Endothelial cell (in vitro differentiated cells): ENCODE measurements around the gene SDHC. TPM values are rescaled to one million over a fixed set of nuclear protein-coding genes. Genes with fewer than 3 reads are reported as not detected.
"Not testable (repeated sequence)": the region's sequence is repeated elsewhere in the genome, so short reads cannot be mapped to it uniquely, and the experiment has no call there.

Experiments used
- DNase-seq: peaks from one replicate; pipeline ENCODE4 v3.0.0; 2021; ENCODE audit warnings: low spot score
- H3K27ac Mint-ChIP-seq: one replicate; pipeline ENCODE4 v1.8.0; 2021; ENCODE audit warnings: mixed read lengths, inconsistent platforms; ENCODE audit not compliant: unreplicated experiment
- H3K27me3 Mint-ChIP-seq: one replicate; pipeline ENCODE4 v1.8.0; 2021; ENCODE audit warnings: mild to moderate bottlenecking, moderate library complexity, mixed read lengths, inconsistent platforms; ENCODE audit not compliant: unreplicated experiment
- H3K36me3 Mint-ChIP-seq: one replicate; pipeline ENCODE4 v1.8.0; 2021; ENCODE audit warnings: mild to moderate bottlenecking, low read depth, mixed read lengths, inconsistent platforms; ENCODE audit not compliant: unreplicated experiment
- H3K4me1 Mint-ChIP-seq: one replicate; pipeline ENCODE4 v1.8.0; 2021; ENCODE audit warnings: mild to moderate bottlenecking, mixed read lengths, inconsistent platforms; ENCODE audit not compliant: unreplicated experiment
- H3K4me3 Mint-ChIP-seq: one replicate; pipeline ENCODE4 v1.8.0; 2021; ENCODE audit warnings: mild to moderate bottlenecking, mixed read lengths, inconsistent platforms; ENCODE audit not compliant: unreplicated experiment
- H3K9me3 Mint-ChIP-seq: one replicate; pipeline ENCODE4 v1.8.0; 2021; ENCODE audit warnings: mixed read lengths, inconsistent platforms; ENCODE audit not compliant: unreplicated experiment
- total RNA-seq: library from RNA; stranded (reverse); fragmentation: NEBNext Ultra II Directional; extraction: Animal tissue kit (Norgen Biotek cat#: 25700); gene quantifications from one replicate; pipeline ENCODE4 v1.2.1, GENCODE V29; 2021; ENCODE audit not compliant: unreplicated experiment
- TF ChIP-seq, protein P1 (sequence below): fragments of 200-600 bp; sonication (generic); IDR thresholded peaks from one replicate; pipeline ENCODE4 v1.5.0; 2021; ENCODE audit warnings: antibody characterized with exemption; ENCODE audit not compliant: unreplicated experiment

Gene SDHC
- total RNA-seq, 1 donor from 2014 or later: 180 TPM

DNA sequence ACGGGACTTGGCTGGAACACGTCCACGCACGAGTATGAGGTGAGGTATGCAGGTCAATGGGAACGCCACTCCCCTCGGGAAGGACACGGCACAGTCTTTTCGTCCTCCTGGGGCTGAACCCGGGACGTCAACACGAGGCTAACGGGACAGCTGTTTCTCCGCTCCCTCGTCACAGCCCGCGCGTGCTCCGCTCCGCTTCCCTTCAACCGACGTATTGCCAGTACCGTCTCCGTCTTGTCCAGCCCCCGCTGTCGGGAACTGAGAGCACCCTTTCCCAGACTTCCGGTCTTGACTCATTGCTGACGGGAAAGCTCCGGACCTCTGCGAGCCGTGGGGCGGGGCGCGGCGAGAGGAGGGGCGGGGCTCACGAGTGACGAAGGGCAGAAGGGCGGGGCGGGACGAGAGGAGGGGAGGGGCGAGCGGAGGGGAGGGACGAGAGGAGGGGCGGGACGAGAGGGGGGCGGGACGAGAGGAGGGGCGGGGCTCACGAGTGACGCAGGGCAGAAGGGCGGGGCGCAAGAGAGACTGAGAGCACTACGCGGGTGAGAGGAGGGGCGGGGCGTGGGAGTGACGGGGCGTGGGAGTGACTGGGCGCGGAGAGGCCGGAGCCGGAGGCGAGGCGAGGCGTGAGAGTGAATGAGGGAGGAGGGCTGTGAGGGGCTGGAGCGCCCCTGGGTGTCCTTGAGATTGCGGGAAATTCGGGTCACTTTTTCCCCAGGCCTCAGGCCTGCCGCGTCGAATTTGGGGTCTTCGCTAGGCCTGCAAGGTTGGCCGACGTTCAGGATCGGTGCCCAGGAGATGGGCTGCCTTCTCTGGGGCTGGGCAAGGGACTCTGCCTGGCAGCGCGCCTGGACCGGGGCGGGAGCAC, 75.7 kb downstream of the SDHC start:
- H3K27ac Mint-ChIP-seq: peak overlapping the region; percentile 97
- TF ChIP-seq, protein P1, sequence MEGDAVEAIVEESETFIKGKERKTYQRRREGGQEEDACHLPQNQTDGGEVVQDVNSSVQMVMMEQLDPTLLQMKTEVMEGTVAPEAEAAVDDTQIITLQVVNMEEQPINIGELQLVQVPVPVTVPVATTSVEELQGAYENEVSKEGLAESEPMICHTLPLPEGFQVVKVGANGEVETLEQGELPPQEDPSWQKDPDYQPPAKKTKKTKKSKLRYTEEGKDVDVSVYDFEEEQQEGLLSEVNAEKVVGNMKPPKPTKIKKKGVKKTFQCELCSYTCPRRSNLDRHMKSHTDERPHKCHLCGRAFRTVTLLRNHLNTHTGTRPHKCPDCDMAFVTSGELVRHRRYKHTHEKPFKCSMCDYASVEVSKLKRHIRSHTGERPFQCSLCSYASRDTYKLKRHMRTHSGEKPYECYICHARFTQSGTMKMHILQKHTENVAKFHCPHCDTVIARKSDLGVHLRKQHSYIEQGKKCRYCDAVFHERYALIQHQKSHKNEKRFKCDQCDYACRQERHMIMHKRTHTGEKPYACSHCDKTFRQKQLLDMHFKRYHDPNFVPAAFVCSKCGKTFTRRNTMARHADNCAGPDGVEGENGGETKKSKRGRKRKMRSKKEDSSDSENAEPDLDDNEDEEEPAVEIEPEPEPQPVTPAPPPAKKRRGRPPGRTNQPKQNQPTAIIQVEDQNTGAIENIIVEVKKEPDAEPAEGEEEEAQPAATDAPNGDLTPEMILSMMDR: no peak
- peaks cover 4% of the 10 kb centered on the region for H3K36me3 Mint-ChIP-seq
- peaks cover 3% of the 10 kb centered on the region for H3K4me1 Mint-ChIP-seq
- H3K27me3 Mint-ChIP-seq: peaks cover 9% of the 10 kb centered on the region
- H3K4me3 Mint-ChIP-seq: peak overlapping the region; percentile 95
- no peaks in the 10 kb centered on the region for H3K9me3 Mint-ChIP-seq
- peak; percentile 96 for DNase-seq

DNA sequence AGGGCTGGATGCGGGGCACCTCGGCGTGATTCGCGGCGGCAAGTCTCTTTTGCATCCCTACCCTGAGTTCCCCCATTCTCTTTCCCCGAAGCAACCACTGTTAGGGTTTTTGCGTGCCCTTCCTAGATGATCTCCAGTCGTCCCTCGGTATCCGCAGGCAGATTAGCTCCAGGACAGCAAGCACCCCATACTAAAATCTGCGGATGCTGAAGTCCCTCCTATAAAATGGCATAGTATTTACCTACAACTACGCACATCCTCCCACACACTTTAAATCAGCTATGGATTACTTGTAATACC, 76.3 kb downstream of the SDHC start:
- Mint-ChIP-seq H3K4me3 (peak overlapping the region; percentile 92), H3K27ac (no peak overlapping the region), H3K4me1 (peaks cover 3% of the 10 kb centered on the region), H3K36me3 (peaks cover 4% of the 10 kb centered on the region), H3K27me3 (peaks cover 9% of the 10 kb centered on the region), H3K9me3 (no peaks in the 10 kb centered on the region)
- no peak for DNase-seq
- TF ChIP-seq, protein P1: no peak

GRCh38 chr1:161391136-161391535, 77.0 kb downstream of the SDHC start:
- peak overlapping the region; percentile 92 for H3K4me3 Mint-ChIP-seq
- H3K36me3 Mint-ChIP-seq, H3K9me3 Mint-ChIP-seq, H3K27ac Mint-ChIP-seq, H3K4me1 Mint-ChIP-seq, H3K27me3 Mint-ChIP-seq, DNase-seq: not testable (repeated sequence)

DNA sequence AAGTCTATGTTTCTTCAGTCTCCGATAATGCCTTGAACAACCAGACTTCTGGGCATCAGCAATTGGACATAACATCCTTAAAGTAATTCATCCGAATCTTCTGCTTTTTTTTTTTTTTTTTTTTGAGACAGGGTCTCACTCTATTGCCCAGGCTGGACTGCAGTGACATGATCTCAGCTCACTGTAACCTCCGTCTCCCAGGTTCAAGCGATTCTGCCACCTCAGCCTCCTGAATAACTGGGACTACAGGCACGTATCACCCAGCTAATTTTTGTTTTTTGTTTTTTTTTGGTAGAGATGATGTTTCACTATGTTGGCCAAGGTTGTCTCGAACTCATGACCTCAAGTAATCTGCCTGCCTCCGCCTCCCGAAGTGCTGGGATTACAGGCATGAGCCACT, 77.4 kb downstream of the SDHC start:
- H3K27me3 Mint-ChIP-seq: peaks cover 9% of the 10 kb centered on the region
- no peak overlapping the region for H3K27ac Mint-ChIP-seq
- H3K4me3 Mint-ChIP-seq: no peak overlapping the region
- peaks cover 4% of the 10 kb centered on the region for H3K36me3 Mint-ChIP-seq
- peaks cover 3% of the 10 kb centered on the region for H3K4me1 Mint-ChIP-seq
- TF ChIP-seq, protein P1: no peak
- DNase-seq: no peak
- no peaks in the 10 kb centered on the region for H3K9me3 Mint-ChIP-seq

DNA sequence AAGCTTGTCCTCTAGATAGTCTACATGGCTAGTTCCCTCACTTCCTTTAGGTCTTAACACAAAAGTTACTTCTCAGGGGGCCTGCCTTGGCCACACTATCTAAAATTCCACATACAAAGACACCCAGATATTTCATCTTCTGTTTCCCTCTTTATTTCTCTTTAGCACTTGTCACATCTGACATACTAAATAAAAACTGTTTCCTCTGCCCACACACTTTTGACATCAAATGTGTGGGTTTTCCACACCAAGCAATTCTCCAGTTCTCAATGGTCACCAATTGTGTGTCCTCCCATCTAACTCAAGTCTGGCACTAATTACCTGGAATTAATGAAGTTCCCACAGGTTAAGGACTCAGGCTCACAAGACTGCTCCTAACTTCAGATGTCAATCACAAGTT, 79.0 kb downstream of the SDHC start:
- H3K9me3 Mint-ChIP-seq: no peaks in the 10 kb centered on the region
- no peak overlapping the region for H3K27ac Mint-ChIP-seq
- H3K4me1 Mint-ChIP-seq: peaks cover 3% of the 10 kb centered on the region
- DNase-seq: no peak
- peaks cover 4% of the 10 kb centered on the region for H3K36me3 Mint-ChIP-seq
- H3K4me3 Mint-ChIP-seq: no peak overlapping the region
- TF ChIP-seq, protein P1: no peak
- H3K27me3 Mint-ChIP-seq: peaks cover 9% of the 10 kb centered on the region

- H3K4me3 Mint-ChIP-seq, H3K36me3 Mint-ChIP-seq, H3K27ac Mint-ChIP-seq, H3K9me3 Mint-ChIP-seq, DNase-seq: not testable (repeated sequence)
- Mint-ChIP-seq H3K4me1 (peaks cover 16% of the 10 kb centered on the region), H3K27me3 (peaks cover 15% of the 10 kb centered on the region)
Measured at GRCh38 chr1:161397038-161397437, 82.9 kb downstream of the SDHC start.
